Breast epithelium (tissue), 3 donors: ENCODE results near the gene HS6ST3.

ENCODE experiments used
- POLR2AphosphoS5 ChIP-seq, 3 donors: sonication (generic); formaldehyde crosslinking; IDR thresholded peaks; one replicate each; pipeline ENCODE4 v1.6.1; 2017; ENCODE audit warnings: antibody characterized with exemption in 3 of 3
- TF ChIP-seq, protein P1 (sequence below), 3 donors: fragments of 450-650 bp; IDR thresholded peaks; one replicate each; pipeline ENCODE4 v1.5.1; 2016 to 2017; ENCODE audit warnings: antibody characterized with exemption in 3 of 3, mild to moderate bottlenecking in 3 of 3, moderate library complexity in 3 of 3

DNA sequence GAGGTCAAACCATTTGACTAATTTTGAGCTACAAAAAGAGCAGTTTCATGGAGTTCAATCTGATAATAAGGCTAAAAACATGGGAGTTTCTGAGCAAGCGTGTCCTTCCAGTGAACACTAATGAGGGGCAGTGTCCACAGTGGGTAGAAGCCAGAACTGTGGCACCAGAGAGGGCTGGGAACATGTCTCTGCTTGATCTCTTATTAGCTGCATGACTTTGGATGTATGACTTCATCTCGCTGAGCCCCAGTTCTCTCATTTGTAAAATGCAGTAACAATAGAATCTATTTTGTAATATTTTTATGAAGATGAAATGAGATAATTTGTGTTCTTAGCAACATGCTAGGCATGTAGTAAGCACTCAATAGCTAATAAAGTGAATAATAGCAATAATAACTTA lies 69.8 kb downstream of the HS6ST3 start:
- TF ChIP-seq, protein P1, sequence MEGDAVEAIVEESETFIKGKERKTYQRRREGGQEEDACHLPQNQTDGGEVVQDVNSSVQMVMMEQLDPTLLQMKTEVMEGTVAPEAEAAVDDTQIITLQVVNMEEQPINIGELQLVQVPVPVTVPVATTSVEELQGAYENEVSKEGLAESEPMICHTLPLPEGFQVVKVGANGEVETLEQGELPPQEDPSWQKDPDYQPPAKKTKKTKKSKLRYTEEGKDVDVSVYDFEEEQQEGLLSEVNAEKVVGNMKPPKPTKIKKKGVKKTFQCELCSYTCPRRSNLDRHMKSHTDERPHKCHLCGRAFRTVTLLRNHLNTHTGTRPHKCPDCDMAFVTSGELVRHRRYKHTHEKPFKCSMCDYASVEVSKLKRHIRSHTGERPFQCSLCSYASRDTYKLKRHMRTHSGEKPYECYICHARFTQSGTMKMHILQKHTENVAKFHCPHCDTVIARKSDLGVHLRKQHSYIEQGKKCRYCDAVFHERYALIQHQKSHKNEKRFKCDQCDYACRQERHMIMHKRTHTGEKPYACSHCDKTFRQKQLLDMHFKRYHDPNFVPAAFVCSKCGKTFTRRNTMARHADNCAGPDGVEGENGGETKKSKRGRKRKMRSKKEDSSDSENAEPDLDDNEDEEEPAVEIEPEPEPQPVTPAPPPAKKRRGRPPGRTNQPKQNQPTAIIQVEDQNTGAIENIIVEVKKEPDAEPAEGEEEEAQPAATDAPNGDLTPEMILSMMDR (IDR thresholded peaks at IDR 0.05): no peak
- TF ChIP-seq POLR2AphosphoS5 (IDR thresholded peaks at IDR 0.05): no peak
